ENCODE data around the gene ICA1L. TPM values are rescaled to one million over a fixed set of nuclear protein-coding genes. Genes with fewer than 3 reads are reported as not detected.
"Not testable (repeated sequence)": the region's sequence is repeated elsewhere in the genome, so short reads cannot be mapped to it uniquely, and the experiment has no call there.

The ICA1L gene
- 8.2 and 9.0 TPM in 2 replicates for total RNA-seq
- 5.1 and 7.3 TPM in 2 replicates for polyA plus RNA-seq

- H2AFZ ChIP-seq = peak within 1 kb of the TSS; percentile 89
- no peaks in the 10 kb centered on the region for H3K9me2 ChIP-seq (replicated peaks; ENCODE audit: insufficient read depth)
- under 1% methylated on average over 70 of the region's 93 CpGs for WGBS (ENCODE audit: low lambda C conversion rate, missing lambda C conversion rate)
- H4K20me1 ChIP-seq (ENCODE audit: insufficient read depth, poor library complexity, severe bottlenecking) = no peaks in the 10 kb centered on the region
- TF ChIP-seq CTCF (IDR thresholded peaks at IDR 0.05; ENCODE audit: poor library complexity) (no peak), EZH2phosphoT487 (IDR thresholded peaks at IDR 0.05; ENCODE audit: low read depth, severe bottlenecking, unreplicated experiment) (no peak), EZH2 (IDR thresholded peaks at IDR 0.05; ENCODE audit: borderline replicate concordance) (no peak)
- H3K27me3 ChIP-seq = no peaks in the 10 kb centered on the region
- peak; percentile 84 for DNase-seq (ENCODE audit: low spot score)
- H3K4me1 ChIP-seq (ENCODE audit: insufficient read depth) = no peaks in the 10 kb centered on the region
- peaks cover 6% of the 10 kb centered on the region for H3K79me2 ChIP-seq
- peak within 1 kb of the TSS; percentile 95 for H3K4me2 ChIP-seq
- H3K36me3 ChIP-seq (replicated peaks; ENCODE audit: insufficient read depth, low read depth) = no peaks in the 10 kb centered on the region
- no peaks in the 10 kb centered on the region for H3K9me3 ChIP-seq (ENCODE audit: low read depth)
- peak within 1 kb of the TSS; percentile 89 for H3K4me3 ChIP-seq
- H3K27ac ChIP-seq = peak within 1 kb of the TSS; percentile 94
Measured at GRCh38 chr2:202871300-202872141, at the start of gene ICA1L. Gene ICA1L, minus strand, starts transcription at chr2:202871766. Its CDS starts 42,757 bp downstream, at chr2:202829009.

DNA sequence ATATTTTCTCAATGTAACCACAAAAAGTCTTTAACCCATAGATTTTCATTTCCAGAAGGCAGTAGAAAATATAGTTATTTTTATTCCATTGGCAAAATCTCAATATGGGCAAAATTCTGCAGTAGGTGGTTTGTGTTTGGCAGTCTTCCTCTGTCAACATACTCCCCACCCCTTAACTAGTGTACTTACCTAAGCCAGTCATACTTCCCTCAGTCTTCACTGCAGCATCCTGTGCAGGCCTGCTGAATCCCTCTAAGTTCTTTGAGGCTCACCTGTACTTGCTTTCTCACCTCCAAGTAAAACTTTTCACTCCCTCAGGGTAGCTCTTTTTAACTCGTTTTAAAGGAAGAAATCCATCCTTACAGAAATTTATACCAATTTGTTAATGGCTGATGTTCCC, 47.3 kb upstream of the ICA1L start:
- Histone ChIP-seq H3K9me2 (replicated peaks; ENCODE audit: insufficient read depth) (no peaks in the 10 kb centered on the region), H3K4me2 (no peak overlapping the region), H4K20me1 (ENCODE audit: insufficient read depth, poor library complexity, severe bottlenecking) (no peaks in the 10 kb centered on the region), H3K27ac (no peak overlapping the region), H3K9me3 (ENCODE audit: low read depth) (no peaks in the 10 kb centered on the region), H3K4me1 (ENCODE audit: insufficient read depth) (no peaks in the 10 kb centered on the region), H3K36me3 (replicated peaks; ENCODE audit: insufficient read depth, low read depth) (no peaks in the 10 kb centered on the region), H3K79me2 (peaks cover under 1% of the 10 kb centered on the region), H3K4me3 (no peak overlapping the region), H3K27me3 (no peaks in the 10 kb centered on the region), H2AFZ (no peak overlapping the region)
- TF ChIP-seq EZH2 (IDR thresholded peaks at IDR 0.05; ENCODE audit: borderline replicate concordance) = no peak
- TF ChIP-seq CTCF (IDR thresholded peaks at IDR 0.05; ENCODE audit: poor library complexity) = no peak
- no peak for TF ChIP-seq EZH2phosphoT487 (IDR thresholded peaks at IDR 0.05; ENCODE audit: low read depth, severe bottlenecking, unreplicated experiment)
- WGBS (ENCODE audit: low lambda C conversion rate, missing lambda C conversion rate) = 81% methylated on average over 1 of the region's 1 CpG
- DNase-seq (ENCODE audit: low spot score) = no peak

GRCh38 chr2:202912342-202913201, 41.0 kb upstream of the ICA1L start:
- H4K20me1 ChIP-seq (ENCODE audit: insufficient read depth, poor library complexity, severe bottlenecking); H3K36me3 ChIP-seq (replicated peaks; ENCODE audit: insufficient read depth, low read depth); H3K9me2 ChIP-seq (replicated peaks; ENCODE audit: insufficient read depth); DNase-seq (ENCODE audit: low spot score); H3K9me3 ChIP-seq (ENCODE audit: low read depth); H3K27me3 ChIP-seq: not testable (repeated sequence)
- Histone ChIP-seq H3K27ac (peak overlapping the region; percentile 91), H3K4me1 (ENCODE audit: insufficient read depth) (peaks cover 13% of the 10 kb centered on the region), H2AFZ (peak overlapping the region; percentile 69), H3K4me3 (peak overlapping the region; percentile 62), H3K79me2 (peaks cover 44% of the 10 kb centered on the region), H3K4me2 (peak overlapping the region; percentile 76)
- WGBS (ENCODE audit: low lambda C conversion rate, missing lambda C conversion rate) = 7% methylated on average over 7 of the region's 49 CpGs
